NCI-H2227 treated with DMSO at 0.1 percent for 48 hours (cell line): ENCODE data around the gene SLC22A12.
"Not testable (repeated sequence)": the region's sequence is repeated elsewhere in the genome, so short reads cannot be mapped to it uniquely, and the experiment has no call there.

Source experiments
- DNase-seq: peaks from one replicate; lab custom pipeline; 2025; lab: John Stamatoyannopoulos, UW

SLC22A12 gene

GRCh38 chr11:64588701-64589100, 2.3 kb upstream of the SLC22A12 start:
- no peak for DNase-seq

GRCh38 chr11:64591257-64592233, 525 bp downstream of the SLC22A12 start:
- no peak for DNase-seq

GRCh38 chr11:64592234-64592615, 1.2 kb downstream of the SLC22A12 start:
- no peak for DNase-seq

- no peak for DNase-seq
Observed at GRCh38 chr11:64592656-64593055, 1.6 kb downstream of the SLC22A12 start.

- DNase-seq: no peak
Observed at GRCh38 chr11:64593156-64594105, 2.4 kb downstream of the SLC22A12 start.

GRCh38 chr11:64594159-64594939, 3.3 kb downstream of the SLC22A12 start:
- no peak for DNase-seq

GRCh38 chr11:64595922-64596321, 4.9 kb downstream of the SLC22A12 start:
- not testable (repeated sequence) for DNase-seq

GRCh38 chr11:64597671-64598101, 6.7 kb downstream of the SLC22A12 start:
- no peak for DNase-seq

GRCh38 chr11:64598106-64598796, 7.2 kb downstream of the SLC22A12 start:
- no peak for DNase-seq

- no peak for DNase-seq
Observed at GRCh38 chr11:64598797-64599697, 8.0 kb downstream of the SLC22A12 start.

GRCh38 chr11:64599698-64600211, 8.7 kb downstream of the SLC22A12 start:
- DNase-seq: no peak

GRCh38 chr11:64600281-64600992, 9.4 kb downstream of the SLC22A12 start:
- no peak for DNase-seq

GRCh38 chr11:64601605-64602465, 10.8 kb downstream of the SLC22A12 start:
- no peak for DNase-seq

GRCh38 chr11:64602466-64603070, 11.5 kb downstream of the SLC22A12 start:
- no peak for DNase-seq

GRCh38 chr11:64603411-64604110, 12.5 kb downstream of the SLC22A12 start:
- no peak for DNase-seq

- no peak for DNase-seq
Observed at GRCh38 chr11:64604458-64605243, 13.6 kb downstream of the SLC22A12 start.
